ENCODE results near the gene ZBTB32.
A peak's percentile ranks its signal among the peaks of the same experiment; 100 is the strongest.

ZBTB32 gene

DNA sequence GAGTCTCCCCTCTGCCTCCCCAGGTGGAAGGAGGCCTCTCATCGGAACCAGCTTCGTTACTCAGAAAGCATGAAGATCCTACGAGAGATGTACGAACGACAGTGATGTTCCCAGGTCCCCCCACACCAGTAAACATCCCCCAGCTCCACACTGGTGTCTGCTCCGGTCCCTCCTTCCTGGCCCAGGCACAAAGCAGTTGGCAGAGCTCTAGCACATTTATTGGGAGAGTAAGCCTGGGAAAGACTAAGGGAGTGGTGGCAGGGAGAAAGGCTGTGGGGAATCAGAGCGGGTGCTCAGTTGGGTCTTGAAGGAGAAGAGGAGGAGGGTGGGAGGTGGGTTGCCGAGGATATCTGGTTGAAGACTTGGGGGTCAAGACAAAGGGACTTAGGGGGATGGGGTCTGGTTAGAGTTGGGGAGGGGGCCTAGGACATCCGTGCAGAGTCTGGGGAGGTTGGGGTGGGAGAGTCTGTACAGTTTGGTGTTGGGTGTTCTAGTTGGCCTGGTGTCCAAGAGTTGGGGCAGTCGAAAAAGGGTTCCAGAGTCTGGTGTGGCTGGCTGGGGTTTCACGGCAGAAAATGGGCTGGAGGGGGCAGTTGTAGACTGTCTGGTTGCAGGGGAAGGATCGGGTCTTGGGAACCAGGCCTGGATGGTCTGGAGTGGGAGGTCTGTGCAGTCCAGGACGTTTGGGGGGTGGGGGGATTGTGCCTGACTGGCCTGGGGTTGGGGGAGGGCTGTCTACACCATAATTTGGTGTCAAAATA, 50.2 kb downstream of the ZBTB32 start:
- Histone ChIP-seq H3K27ac (peak overlapping the region; percentile 100), H3K4me3 (peak overlapping the region; percentile 79)
- TF ChIP-seq, protein P1, sequence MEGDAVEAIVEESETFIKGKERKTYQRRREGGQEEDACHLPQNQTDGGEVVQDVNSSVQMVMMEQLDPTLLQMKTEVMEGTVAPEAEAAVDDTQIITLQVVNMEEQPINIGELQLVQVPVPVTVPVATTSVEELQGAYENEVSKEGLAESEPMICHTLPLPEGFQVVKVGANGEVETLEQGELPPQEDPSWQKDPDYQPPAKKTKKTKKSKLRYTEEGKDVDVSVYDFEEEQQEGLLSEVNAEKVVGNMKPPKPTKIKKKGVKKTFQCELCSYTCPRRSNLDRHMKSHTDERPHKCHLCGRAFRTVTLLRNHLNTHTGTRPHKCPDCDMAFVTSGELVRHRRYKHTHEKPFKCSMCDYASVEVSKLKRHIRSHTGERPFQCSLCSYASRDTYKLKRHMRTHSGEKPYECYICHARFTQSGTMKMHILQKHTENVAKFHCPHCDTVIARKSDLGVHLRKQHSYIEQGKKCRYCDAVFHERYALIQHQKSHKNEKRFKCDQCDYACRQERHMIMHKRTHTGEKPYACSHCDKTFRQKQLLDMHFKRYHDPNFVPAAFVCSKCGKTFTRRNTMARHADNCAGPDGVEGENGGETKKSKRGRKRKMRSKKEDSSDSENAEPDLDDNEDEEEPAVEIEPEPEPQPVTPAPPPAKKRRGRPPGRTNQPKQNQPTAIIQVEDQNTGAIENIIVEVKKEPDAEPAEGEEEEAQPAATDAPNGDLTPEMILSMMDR (IDR thresholded peaks at IDR 0.05) = no peak
- DNase-seq (ENCODE audit: low spot score) = no peak

DNA sequence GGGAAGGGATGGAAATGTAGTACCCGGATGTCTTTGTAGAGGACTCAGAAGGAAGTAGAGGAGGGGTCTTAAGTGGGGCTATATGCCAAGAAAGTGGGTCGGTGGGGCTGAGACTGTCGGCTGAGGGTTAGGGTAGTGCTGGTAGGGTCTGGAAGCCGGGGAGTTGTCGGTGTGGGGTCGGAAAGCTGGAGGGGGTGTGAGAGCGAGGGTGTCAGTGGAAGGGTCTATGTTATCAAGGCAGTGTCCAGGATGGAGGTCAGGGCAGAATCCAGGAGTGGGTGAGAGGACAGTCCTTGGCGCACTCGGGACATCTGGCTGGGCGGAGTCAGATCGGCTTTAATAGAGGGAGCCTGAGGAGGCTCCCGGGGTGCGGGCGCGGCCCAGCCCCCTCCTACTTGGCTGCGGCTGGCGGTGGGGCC, 50.8 kb downstream of the ZBTB32 start:
- TF ChIP-seq, protein P1 (IDR thresholded peaks at IDR 0.05) = no peak
- Histone ChIP-seq H3K27ac (peak overlapping the region; percentile 100), H3K4me3 (peak overlapping the region; percentile 79)
- DNase-seq (ENCODE audit: low spot score) = no peak

DNA sequence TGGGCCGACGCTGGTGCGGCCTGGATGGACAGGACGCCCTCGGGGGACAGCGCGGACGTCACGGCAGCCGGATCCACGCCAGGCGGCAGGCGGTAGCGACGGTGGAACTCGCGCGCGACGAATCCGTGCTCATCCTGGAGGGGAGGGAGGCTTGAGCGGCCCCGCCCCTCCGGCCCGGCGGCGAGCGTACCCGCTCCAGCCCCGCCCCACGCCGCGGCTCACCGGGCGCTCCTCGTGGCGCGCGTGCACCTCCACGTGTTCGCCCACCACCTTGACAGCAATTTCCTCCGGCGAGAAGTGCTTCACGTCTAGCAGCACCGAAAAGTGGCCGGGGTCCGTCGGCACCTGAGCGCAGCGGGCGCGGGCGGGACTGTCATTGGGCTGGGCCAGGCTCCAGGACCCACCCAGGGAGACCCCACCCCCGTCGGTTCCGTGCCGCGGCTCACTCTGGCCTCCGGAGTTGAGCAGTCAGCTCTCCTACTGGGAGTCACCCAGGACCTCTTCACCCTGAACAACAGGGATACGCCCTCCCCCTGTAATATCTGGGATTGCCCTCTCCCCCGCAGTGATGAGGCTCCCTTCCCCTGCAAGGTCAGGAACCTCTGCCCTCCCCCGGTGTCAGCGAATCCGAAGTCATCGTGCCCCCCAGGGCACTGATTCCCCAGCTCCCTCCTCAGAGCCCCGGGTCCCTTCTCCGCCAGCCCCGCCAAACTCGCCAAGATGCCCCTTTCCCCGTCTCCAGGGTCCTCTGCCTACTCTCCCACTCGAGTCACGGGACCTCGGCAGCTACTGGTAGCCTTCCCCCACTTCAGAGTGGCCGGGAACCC, 51.4 kb downstream of the ZBTB32 start:
- Histone ChIP-seq H3K27ac (peak overlapping the region; percentile 100), H3K4me3 (peak overlapping the region; percentile 79)
- DNase-seq (ENCODE audit: low spot score) = peak; percentile 98
- TF ChIP-seq, protein P1 (IDR thresholded peaks at IDR 0.05) = no peak

DNA sequence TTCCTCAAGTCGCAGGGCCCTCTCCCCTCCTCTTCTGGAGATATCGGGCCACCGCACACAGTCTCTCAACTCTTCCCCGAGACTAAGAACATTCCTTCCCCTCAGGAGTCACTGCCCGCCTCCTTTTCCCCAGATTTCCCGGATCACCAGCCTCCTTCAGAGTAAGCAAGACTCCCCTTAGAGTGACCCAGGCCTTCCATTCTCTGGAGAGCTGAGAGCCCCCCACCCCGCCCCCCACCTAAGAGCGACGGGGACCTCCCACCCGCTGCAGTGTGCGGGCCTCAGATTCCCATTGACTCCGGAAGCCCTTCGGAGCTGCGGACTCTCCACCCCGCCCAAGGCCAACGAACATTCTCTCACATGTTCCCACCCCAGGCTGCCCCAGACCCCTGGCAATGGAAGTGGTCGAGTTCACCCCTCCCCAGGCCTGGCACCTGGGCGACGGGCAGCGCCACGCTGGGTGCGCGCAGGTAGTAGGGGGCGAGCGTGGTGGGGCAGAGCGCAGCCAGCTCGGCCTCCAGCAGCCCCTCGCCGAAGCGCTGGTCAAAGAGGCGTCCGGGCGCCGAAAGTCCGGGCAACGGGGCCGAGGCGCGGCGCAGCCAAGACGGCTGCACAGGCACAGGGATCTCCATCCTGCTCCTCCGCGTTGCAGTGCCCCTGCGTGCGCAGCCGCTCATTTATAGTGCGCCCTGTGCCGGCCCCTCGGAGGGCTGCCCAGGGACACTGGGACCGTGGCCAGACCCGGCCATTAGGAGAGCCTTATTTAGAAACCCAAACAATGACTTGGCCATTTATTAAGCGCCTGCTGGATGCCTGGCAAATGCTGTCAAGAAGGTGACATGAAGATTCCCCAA, 52.2 kb downstream of the ZBTB32 start, which contains the start of gene HSPB6:
TSS of gene HSPB6 (minus strand) at position 653 of the 854 bp plus-strand sequence. CDS start at position 632, 21 bp downstream.
- Histone ChIP-seq H3K4me3 (peak within 1 kb of the TSS; percentile 79), H3K27ac (peak within 1 kb of the TSS; percentile 100)
- TF ChIP-seq, protein P1 (IDR thresholded peaks at IDR 0.05) = no peak
- DNase-seq (ENCODE audit: low spot score) = peak; percentile 91

DNA sequence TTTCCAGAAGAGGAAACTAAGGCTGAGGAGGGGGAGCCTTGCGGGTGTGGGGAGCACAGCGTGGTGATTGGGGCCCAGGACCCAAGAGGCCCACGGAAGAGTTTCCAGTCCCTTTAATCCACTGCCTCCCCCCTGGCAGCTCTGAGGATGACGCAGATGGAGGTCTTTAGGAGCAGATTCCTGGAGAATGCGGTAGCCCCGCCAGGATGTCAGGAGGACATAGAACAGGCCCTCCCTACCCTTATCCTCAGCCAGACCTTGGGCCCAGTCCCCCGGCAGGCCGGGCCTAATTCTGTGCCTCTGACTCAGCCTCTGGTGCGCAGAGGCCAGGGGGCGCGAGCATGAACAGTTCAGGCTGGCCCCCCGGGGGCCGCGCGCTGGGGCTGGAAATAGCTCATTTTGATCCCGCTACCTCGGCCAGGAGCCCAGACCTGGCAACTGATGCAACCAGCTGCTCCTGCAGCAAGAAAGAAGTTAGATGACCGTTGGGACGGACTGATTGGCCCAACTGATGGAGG, 52.9 kb downstream of the ZBTB32 start:
- Histone ChIP-seq H3K27ac (peak overlapping the region; percentile 100), H3K4me3 (peak overlapping the region; percentile 79)
- TF ChIP-seq, protein P1 (IDR thresholded peaks at IDR 0.05) = no peak
- peak; percentile 99 for DNase-seq (ENCODE audit: low spot score)
